LNCaP clone FGC (cell line): Measurements from ENCODE around the gene UGT2B15.

Source experiments
- DNase-seq: peaks from one replicate; pipeline ENCODE4 v3.0.0-alpha.2; 2011; ENCODE audit warnings: low read depth
- H3K4me3 ChIP-seq: 2 replicates; pipeline ENCODE4 v1.5.1; 2011; ENCODE audit warnings: mild to moderate bottlenecking, low read depth, low read length, control low read depth
- CTCF ChIP-seq: IDR thresholded peaks from 2 replicates; pipeline ENCODE4 v1.5.1; 2012; ENCODE audit warnings: mild to moderate bottlenecking; ENCODE audit not compliant: control insufficient read depth, insufficient read depth; ENCODE audit errors: extremely low read depth

The UGT2B15 gene

GRCh38 chr4:68617003-68617698 is 53.3 kb downstream of the UGT2B15 start:
- no peak overlapping the region for H3K4me3 ChIP-seq
- DNase-seq: no peak
- TF ChIP-seq CTCF: no peak

- no peak overlapping the region for H3K4me3 ChIP-seq
- no peak for DNase-seq
- no peak for TF ChIP-seq CTCF
These were observed 54.6 kb downstream of the UGT2B15 start for GRCh38 chr4:68615699-68616422.

GRCh38 chr4:68613752-68614151 is 56.7 kb downstream of the UGT2B15 start:
- H3K4me3 ChIP-seq: no peak overlapping the region
- no peak for DNase-seq
- TF ChIP-seq CTCF: no peak

GRCh38 chr4:68606240-68606639 is 64.2 kb downstream of the UGT2B15 start:
- H3K4me3 ChIP-seq: no peak overlapping the region
- no peak for TF ChIP-seq CTCF
- no peak for DNase-seq

GRCh38 chr4:68599150-68599549 is 71.3 kb downstream of the UGT2B15 start:
- DNase-seq: no peak
- TF ChIP-seq CTCF: no peak
- no peak overlapping the region for H3K4me3 ChIP-seq

- TF ChIP-seq CTCF: no peak
- no peak overlapping the region for H3K4me3 ChIP-seq
- no peak for DNase-seq
These were observed 73.0 kb downstream of the UGT2B15 start for GRCh38 chr4:68597482-68597881.
